Esophagus squamous epithelium (tissue), 5 donors: Measurements from ENCODE around the gene ARF4. TPM values are rescaled to one million over a fixed set of nuclear protein-coding genes. Genes with fewer than 3 reads are reported as not detected.

Experiments
- DNase-seq: peaks from one replicate; lab custom pipeline; 2025; lab: John Stamatoyannopoulos, UW
- H3K27ac ChIP-seq, 4 donors: fragments of 200-600 bp; sonication (generic); one replicate each; pipeline ENCODE4 v1.5.1; 2016 to 2019; ENCODE audit warnings: mild to moderate bottlenecking in 1 of 4
- H3K27me3 ChIP-seq, 4 donors: fragments of 200-600 bp; sonication (generic); 1 replicate in 3 of 4; 2 replicates in 1 of 4; pipeline versions ENCODE4 v1.5.1 to v1.6.0; 2017 to 2021; ENCODE audit warnings: antibody characterized with exemption in 1 of 4
- H3K36me3 ChIP-seq, 3 donors: fragments of 200-600 bp; sonication (generic); one replicate each; pipeline ENCODE4 v1.5.1; 2016 to 2019
- H3K4me1 ChIP-seq, 3 donors: fragments of 200-600 bp; sonication (generic); one replicate each; pipeline ENCODE4 v1.5.1; 2017 to 2019
- H3K4me3 ChIP-seq, 4 donors: fragments of 200-600 bp; sonication (generic); 1 replicate in 3 of 4; 2 replicates in 1 of 4; pipeline ENCODE4 v1.5.1; 2016 to 2019; ENCODE audit warnings: mild to moderate bottlenecking in 2 of 4, moderate library complexity in 1 of 4
- H3K9me3 ChIP-seq, 3 donors: fragments of 200-600 bp; sonication (generic); one replicate each; pipeline ENCODE4 v1.5.1; 2016 to 2019
- POLR2A ChIP-seq, 4 donors: fragments of 450-650 bp; IDR thresholded peaks; one replicate each; pipeline ENCODE4 v1.6.1; 2017; ENCODE audit warnings: antibody characterized with exemption in 4 of 4, mild to moderate bottlenecking in 4 of 4, moderate library complexity in 3 of 4
- WGBS, 2 donors: methylation state at CpG; one replicate each; pipeline ENCODE4 v1.1.5; 2018; 5-methylcytosine and 5-hydroxymethylcytosine counted together
- intact Hi-C: fragments of 100-400 bp; cut with DNase I; formaldehyde crosslinking; loops from one replicate; pipeline ENCODE4 v1.15.0; 2022
- total RNA-seq, 4 donors: library from RNA; depleted of rRNA; stranded (reverse); fragments of >200 nt; gene quantifications; one replicate each; pipeline ENCODE4 v1.1.0, GENCODE V29; 2016
- TF ChIP-seq, protein P1 (sequence below), 6 experiments: fragments of 450-650 bp in 4 of 6; fragments of 200-600 bp in 2 of 6; sonication (generic) in 2 of 6; IDR thresholded peaks; one replicate each; pipeline ENCODE4 v1.5.1; 2016 to 2019; ENCODE audit warnings: antibody characterized with exemption in 6 of 6, mild to moderate bottlenecking in 4 of 6, moderate library complexity in 4 of 6
- donor health status: DM: yes; HTN: yes; CAD: no.

ARF4 gene
- total RNA-seq, 4 donors from 2014 or later = 65.1 to 113 (median 88.2) TPM

- Histone ChIP-seq H3K4me3 (peak overlapping the region in 2 of 4 donors; percentile 76 to 92), H3K27me3 (no peaks in the 10 kb centered on the region), H3K9me3 (no peaks in the 10 kb centered on the region), H3K36me3 (peaks cover 0 to 14% (median 0%) of the 10 kb centered on the region in 3 donors), H3K27ac (peak overlapping the region in 2 of 4 donors; percentile 97 to 99), H3K4me1 (peaks cover 3 to 58% (median 40%) of the 10 kb centered on the region in 3 donors)
- DNase-seq = no peak
- intact Hi-C loops = no loop called here
- WGBS, 2 donors = 33 to 36% methylated on average over 5 of the region's 5 CpGs
- TF ChIP-seq, protein P1, sequence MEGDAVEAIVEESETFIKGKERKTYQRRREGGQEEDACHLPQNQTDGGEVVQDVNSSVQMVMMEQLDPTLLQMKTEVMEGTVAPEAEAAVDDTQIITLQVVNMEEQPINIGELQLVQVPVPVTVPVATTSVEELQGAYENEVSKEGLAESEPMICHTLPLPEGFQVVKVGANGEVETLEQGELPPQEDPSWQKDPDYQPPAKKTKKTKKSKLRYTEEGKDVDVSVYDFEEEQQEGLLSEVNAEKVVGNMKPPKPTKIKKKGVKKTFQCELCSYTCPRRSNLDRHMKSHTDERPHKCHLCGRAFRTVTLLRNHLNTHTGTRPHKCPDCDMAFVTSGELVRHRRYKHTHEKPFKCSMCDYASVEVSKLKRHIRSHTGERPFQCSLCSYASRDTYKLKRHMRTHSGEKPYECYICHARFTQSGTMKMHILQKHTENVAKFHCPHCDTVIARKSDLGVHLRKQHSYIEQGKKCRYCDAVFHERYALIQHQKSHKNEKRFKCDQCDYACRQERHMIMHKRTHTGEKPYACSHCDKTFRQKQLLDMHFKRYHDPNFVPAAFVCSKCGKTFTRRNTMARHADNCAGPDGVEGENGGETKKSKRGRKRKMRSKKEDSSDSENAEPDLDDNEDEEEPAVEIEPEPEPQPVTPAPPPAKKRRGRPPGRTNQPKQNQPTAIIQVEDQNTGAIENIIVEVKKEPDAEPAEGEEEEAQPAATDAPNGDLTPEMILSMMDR (IDR thresholded peaks at IDR 0.05) = no peak
- no peak for TF ChIP-seq POLR2A (IDR thresholded peaks at IDR 0.05)
These were observed 2.6 kb downstream of the ARF4 start for GRCh38 chr3:57594576-57594975.

- no peaks in the 10 kb centered on the region for H3K9me3 ChIP-seq
- DNase-seq = no peak
- H3K27me3 ChIP-seq = no peaks in the 10 kb centered on the region
- H3K4me3 ChIP-seq = peak overlapping the region in 1 of 4 donors; percentile 92
- peaks cover 3 to 54% (median 40%) of the 10 kb centered on the region in 3 donors for H3K4me1 ChIP-seq
- intact Hi-C loops = no loop called here
- TF ChIP-seq, protein P1 (IDR thresholded peaks at IDR 0.05) = no peak
- TF ChIP-seq POLR2A (IDR thresholded peaks at IDR 0.05) = no peak
- peaks cover 0 to 18% (median 0%) of the 10 kb centered on the region in 3 donors for H3K36me3 ChIP-seq
- WGBS, 2 donors = 64 to 78% methylated on average over 4 of the region's 4 CpGs
- no peak overlapping the region for H3K27ac ChIP-seq
These were observed 3.0 kb downstream of the ARF4 start for GRCh38 chr3:57594144-57594543.

DNA sequence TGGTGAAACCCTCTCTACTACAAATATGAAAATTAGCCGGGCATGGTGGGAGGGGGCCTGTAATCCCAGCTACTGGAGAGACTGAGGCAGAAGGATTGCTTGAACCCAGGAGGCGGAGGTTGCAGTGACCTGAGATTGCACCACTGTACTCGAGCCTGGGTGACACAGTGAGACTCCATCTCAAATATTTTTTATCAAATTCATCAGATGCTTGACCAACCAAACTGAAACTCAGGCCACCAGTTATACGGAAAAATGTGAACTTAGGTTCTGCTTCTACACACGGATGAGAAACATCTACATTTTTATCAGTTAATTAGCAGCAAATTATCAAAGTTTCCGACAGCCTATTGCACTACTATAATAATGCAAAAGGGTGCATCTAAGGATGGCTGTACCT lies 4.8 kb downstream of the ARF4 start:
- TF ChIP-seq POLR2A (IDR thresholded peaks at IDR 0.05) = no peak
- intact Hi-C loops = no loop called here
- peaks cover 0 to 26% (median 0%) of the 10 kb centered on the region in 3 donors for H3K36me3 ChIP-seq
- DNase-seq = no peak
- H3K4me3 ChIP-seq = no peak overlapping the region
- WGBS, 2 donors = 72 to 75% methylated on average over 6 of the region's 6 CpGs
- no peaks in the 10 kb centered on the region for H3K9me3 ChIP-seq
- no peaks in the 10 kb centered on the region for H3K27me3 ChIP-seq
- H3K4me1 ChIP-seq = peaks cover 3 to 44% (median 32%) of the 10 kb centered on the region in 3 donors
- H3K27ac ChIP-seq = no peak overlapping the region

DNA sequence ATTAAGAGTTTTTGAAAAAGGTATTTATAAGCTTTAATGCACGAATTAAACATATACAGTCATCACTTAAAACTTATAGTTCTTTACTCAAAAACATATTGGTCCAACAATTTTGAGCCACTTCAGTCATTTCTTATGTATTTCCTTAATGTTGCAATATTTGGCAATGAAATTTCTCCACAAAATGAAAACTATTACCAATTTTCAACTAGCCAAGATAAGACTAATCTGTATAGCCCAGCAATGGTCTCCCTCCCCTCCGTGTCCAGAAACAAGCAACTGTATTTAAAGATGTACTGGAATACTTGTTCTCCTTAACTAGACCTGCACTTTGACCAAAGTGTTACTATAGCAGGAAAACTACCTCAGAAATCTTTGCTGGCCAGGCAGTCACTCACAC lies 9.2 kb downstream of the ARF4 start:
- DNase-seq = no peak
- 83 to 89% methylated on average over 2 of the region's 2 CpGs for WGBS, 2 donors

GRCh38 chr3:57586778-57587177 lies 10.4 kb downstream of the ARF4 start:
- Histone ChIP-seq H3K27ac (no peak overlapping the region), H3K4me3 (no peak overlapping the region), H3K27me3 (no peaks in the 10 kb centered on the region), H3K9me3 (no peaks in the 10 kb centered on the region), H3K36me3 (peaks cover 0 to 43% (median 0%) of the 10 kb centered on the region in 3 donors), H3K4me1 (peaks cover 0 to 32% (median 4%) of the 10 kb centered on the region in 3 donors)
- no peak for DNase-seq
- 72 to 79% methylated on average over 6 of the region's 6 CpGs for WGBS, 2 donors
- no peak for TF ChIP-seq POLR2A (IDR thresholded peaks at IDR 0.05)
- TF ChIP-seq, protein P1 (IDR thresholded peaks at IDR 0.05) = no peak
- intact Hi-C loops = no loop called here

More for the DNA sequence above, 9.2 kb downstream of the ARF4 start:
- no peak overlapping the region for H3K27ac ChIP-seq
- no peak overlapping the region for H3K4me3 ChIP-seq
- intact Hi-C loops = no loop called here
- H3K9me3 ChIP-seq = no peaks in the 10 kb centered on the region
- peaks cover 0 to 36% (median 11%) of the 10 kb centered on the region in 3 donors for H3K4me1 ChIP-seq
- no peaks in the 10 kb centered on the region for H3K27me3 ChIP-seq
- TF ChIP-seq POLR2A (IDR thresholded peaks at IDR 0.05) = no peak
- TF ChIP-seq, protein P1 (IDR thresholded peaks at IDR 0.05) = no peak
- peaks cover 0 to 37% (median 0%) of the 10 kb centered on the region in 3 donors for H3K36me3 ChIP-seq
